ENCODE results near the gene AFDN.

The AFDN gene

GRCh38 chr6:167881327-167881726 is 54.6 kb downstream of the AFDN start:
- no peak for DNase-seq

DNA sequence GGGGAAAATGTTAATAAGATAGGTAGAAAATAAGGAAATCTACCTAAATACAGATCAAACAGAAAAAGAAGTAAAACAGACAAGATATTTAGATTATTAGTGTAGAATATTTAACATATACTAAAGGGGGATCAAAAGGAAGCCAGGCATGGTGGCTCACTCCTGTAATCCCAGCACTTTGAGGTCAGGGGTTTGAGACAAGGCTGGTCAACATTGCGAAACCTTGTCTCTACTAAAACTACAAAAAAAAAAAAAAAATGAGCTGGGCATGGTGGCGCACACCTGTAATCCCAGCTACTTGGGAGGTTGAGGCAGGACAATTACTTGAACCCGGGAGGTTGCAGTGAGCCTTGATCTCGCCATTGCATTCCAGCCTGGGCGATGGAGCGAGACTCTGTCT is 55.5 kb downstream of the AFDN start:
- DNase-seq, result no peak

DNA sequence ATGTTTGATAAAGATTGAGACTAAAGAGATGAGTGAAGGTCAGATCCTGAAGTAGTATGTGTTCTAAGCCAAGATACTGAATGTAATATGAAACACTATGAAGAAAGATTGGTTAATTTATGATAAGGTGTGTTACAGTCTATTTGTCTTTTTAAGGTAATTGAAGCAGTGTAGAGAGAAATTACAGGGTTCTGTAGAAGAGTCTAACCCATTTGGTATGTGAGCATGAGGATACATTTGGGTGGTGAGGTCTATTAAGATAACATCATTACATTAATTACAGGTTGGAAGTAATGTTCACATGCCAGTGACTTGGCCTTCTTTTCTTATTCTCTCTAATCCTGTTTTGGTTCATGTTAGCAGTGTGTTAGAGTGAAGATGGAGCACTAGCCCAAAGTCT is 61.4 kb downstream of the AFDN start:
- no peak for DNase-seq

DNA sequence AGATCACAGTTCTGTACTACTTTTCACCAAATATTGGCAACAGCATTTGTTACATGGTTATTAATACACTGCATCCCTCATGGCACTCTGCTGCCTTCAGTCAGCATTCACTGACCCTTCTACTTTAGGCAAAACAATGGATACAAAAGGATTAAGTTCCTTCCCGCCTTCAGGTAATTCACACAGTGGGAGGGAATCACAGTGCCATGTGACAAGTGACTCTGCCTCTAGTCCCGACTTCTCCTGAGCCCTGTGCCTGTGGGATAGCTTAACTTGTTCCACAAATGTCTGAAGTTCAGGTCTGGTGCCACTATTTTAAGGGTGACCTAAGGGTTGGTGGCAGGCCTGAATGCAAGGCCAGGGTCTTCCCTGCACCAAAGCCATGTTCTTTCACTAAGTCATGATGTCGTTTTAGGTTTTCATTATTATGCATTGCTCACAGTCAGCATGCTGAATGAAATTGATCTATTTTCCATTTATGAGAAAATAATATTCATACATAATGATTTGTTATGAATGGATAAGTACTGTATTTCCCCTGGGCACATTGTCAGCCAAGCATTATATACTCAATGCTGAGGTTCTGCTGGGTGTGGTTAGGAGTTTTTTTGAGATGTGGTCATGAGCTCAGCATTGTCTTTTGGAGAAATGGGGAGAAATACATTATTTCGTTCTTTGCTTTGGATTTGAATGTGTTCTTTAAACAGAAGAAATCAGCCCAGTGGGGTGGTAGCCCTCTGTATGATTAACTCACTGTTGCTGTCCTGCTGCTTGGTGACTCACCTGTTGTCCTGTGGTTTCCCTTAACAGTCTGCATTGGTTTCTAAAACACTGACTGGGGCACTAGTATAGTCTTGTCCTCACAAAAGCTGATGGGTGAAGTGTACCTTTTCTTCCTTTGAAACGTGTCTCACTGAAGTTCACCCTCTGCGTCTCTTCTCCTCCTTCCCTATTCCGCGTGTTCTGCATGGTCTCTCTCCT is 66.4 kb downstream of the AFDN start:
- no peak for DNase-seq

DNA sequence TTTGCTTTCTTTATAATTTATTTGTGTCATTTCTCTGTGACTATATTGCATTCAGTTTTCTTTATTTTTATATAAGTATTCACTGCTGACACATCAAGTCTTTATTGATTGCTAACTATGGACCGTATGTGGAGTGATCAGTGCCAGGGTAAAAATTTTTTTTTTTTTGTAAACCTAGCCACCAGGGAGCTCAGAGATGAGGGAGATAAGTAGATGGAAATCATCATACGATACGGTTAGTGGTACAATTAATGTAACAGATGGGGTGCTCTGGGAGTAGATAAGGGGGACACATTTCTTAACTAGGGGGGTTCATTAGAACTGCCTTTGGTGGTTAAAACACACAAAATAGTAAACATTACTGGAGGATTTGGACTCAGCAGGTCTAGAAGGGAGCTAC is 68.3 kb downstream of the AFDN start:
- DNase-seq, result no peak

DNA sequence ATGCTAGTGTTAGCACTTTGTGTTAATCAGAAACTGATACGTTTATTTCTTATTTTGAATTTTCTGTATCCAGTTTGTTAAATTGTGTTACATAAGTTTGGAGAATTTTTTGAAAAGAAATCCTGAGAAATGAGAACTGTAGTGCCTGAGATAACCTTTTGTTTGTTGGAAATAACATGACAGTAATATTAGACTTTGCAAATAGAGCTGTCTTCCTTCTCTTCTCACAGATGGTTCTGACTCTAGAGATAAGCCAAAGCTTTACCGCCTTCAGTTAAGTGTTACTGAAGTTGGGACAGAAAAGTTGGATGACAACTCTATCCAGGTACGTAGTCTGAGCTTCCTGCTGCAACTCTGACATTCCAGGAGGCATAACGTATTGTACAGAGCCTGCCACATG is 69.9 kb downstream of the AFDN start:
- DNase-seq, result no peak

GRCh38 chr6:167898673-167899311 is 72.1 kb downstream of the AFDN start:
- no peak for DNase-seq

DNA sequence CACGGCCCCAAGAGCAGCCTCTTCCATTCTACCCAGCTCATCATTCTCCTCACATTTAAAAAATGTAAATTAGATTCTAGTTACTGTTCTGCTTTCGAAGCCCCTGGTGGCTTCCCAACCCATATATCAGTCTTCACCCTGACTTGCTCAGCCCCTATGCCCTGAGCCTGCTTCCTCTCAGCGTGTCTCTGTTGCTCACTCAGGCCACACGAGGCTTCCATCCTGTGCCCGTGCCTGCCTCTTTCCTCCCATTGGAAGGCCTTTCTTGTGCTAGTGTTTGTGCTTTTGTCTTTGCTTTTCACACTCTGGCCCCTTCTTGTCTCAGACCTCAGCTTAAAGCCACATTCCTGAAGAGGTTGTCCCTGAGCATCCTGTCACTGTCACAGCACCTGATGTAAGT is 78.1 kb downstream of the AFDN start:
- DNase-seq, result no peak

DNA sequence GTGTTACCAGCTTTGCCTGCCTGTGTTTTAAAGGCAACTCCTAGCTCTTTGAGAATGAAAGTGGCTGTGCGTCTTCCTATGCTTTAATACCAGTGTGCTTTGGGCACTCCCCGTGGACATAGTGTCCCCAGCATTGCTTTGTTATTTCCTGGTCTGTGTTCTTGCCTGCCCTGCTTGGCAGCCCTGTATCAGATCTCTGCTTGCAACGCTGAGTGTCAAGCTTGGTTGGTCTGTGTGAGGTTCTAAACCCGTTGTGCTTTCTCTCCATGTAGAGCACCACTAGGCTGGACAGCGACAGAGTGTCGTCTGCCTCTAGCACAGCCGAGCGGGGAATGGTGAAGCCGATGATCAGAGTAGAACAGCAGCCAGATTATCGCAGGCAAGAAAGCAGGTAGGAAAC is 80.2 kb downstream of the AFDN start:
- no peak for DNase-seq

DNA sequence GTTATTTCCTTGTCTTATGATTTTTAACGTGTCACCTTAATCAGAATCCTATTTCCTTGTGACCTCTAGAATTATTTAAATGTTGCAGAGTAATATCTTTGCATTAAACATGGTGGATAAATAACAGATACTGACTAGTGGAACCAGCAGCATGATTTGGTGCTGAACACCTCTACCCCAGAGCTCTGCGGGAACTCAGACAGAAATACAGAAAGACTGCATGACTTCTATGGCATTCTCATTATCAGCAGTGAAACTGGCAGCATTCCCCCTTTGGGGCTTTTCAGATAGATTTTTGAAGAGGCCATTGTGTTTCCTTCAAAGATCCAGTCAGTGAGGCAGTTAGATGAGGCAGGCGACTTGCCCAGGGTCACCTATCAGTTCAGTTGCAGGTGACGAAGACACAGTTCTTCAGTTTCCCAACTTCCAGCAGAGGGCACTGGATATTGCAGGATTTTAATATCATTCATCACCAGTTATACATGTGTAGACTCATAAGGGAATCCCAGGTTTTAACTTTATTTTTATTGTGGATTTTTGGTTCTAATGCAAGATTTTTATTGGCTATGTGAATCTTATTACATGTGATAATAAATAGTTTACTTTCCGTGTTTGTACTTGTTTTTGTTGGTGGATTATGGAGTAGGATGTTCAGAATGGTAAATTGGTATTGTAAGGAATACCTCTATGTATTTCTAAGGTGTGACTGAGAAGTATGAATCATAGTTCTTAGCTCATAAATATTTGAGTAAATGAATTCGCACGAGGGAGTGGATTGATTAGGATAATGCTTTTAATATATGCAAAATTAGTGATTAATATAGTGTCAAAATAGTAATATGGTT is 81.3 kb downstream of the AFDN start:
- DNase-seq, result no peak

DNA sequence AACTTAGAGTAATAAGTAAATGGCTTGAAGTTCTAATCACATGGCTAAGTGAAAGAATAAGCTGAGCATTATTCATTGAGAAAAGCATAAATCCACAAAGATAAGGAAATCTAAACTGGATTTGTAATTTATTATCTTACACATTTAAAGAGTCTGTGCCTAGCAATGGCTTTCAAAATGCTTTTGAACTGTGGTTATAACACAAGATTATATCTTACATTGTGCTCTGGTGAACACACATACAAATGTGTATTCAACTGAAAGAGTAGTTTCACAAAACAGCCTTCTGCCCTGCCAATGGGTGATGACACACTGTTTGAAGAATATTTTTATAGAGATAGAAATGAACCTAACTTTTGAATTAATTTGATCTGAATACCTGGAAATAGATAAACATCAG is 83.3 kb downstream of the AFDN start:
- DNase-seq, result no peak

DNA sequence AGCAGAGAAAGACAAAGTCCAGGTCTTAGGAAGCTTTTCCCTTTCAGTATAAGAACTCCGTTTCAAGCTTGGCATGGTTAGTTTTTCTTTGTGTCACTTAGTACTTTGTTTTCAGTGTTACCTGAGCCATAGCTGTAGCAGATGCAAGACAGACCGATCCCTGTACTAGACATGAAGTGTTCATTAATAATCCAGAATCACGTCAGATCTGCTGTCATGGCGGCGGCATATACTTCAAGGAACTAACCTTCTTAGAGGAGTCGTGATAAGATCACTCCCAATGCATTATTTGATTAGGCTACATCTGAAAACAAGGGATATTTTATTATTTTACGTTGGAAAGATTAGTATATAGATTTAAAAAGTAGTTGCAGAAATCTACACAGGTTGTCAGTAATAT is 83.9 kb downstream of the AFDN start:
- DNase-seq, result no peak

DNA sequence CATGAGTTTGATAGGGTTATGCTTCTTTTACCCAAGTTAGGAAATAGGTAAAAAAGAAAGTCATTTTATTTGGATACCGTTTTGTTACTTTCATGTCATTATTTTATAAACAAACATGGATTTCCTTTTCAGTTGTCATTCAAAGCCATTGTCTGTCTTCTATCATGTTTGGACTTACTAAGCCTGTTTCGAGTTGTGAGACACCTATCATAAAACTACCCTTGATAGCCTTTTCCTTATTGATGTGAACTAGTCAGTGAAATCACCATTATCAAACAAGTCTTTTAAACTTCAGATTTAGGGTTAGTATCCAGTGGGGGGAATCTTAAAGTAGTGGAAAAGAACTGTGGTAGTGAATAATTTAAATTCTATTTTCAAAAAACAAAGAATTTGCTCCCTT is 85.8 kb downstream of the AFDN start:
- no peak for DNase-seq

DNA sequence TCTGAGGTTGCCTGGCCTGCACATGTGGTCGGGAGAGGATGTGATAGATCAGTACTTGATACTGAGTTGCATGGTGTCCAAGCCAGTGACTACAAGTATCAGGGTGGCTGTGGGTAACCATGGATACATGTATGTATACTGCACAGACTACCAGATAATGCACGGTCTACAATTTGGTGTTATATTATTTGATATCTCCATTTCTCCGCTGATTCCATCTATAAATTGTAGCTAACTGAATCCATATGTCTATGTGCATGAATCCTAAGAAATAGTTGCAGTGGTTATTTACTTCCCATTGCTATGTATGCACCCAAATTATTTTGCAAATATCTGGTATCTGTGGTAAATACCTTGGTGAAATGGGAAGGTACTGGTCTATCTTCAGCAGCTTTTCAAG is 87.0 kb downstream of the AFDN start:
- DNase-seq, result no peak

DNA sequence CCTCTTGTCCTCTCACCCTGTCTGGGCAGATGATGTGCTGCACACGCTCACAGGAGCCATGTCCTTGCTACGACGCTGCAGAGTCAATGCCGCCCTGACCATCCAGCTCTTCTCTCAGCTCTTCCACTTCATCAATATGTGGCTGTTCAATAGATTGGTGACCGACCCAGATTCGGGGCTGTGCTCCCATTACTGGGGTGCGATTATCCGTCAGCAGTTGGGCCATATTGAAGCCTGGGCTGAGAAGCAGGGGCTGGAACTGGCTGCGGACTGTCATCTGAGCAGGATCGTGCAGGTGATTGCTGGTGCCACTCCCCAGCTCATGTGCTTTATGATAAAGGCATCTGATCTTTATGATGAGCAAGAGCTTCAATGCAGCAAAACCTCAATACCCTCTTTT is 88.4 kb downstream of the AFDN start:
- no peak for DNase-seq

DNA sequence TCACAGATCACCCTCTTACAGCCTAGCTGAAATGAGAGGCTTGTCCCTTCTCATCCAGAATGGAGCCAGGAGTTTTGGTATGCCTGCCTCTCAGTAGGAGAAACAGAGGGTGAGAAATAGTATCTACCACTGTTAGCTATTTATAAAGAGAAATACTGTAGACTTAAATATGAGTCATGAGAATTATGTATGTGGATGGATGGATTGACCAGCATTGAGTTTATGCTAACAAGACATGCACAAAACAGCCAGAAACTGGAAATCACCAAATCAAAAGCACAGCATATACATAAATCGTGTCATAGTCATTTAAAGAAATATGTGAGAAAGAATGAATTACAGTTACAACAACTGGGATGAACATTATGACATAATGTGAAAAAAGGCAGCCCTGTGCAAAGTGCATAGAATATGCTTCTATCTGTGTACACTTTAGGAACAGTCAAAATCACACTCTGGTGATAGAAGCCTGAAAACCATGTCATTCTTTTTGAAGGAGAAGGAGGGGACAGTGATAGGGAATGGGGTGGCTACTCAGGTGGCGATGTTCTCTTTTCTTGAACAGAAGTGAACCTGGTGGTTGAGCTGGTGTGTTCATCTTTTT is 90.9 kb downstream of the AFDN start:
- DNase-seq, result no peak

GRCh38 chr6:167918548-167919278 is 92.0 kb downstream of the AFDN start:
- DNase-seq, result no peak

DNA sequence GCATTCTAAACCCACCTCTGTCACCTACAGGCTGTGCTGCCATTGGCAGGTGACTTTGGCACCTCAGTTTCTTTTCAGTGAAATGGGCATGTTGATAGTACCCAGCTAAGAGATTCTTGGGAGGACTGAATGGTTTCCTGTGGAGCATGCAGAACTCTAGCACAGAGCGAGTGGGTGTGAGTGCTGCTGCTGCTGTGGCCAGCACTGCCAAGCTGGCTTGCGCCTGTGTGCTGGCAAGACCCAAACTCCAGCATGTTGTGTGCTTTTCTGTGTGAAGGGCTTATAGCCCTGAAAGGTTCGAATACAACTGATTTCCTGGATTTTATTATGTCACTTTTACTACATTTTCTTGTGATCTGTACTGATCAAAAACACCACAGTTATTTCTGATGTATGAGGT is 92.6 kb downstream of the AFDN start:
- DNase-seq, result no peak

- no peak for DNase-seq
Observed at GRCh38 chr6:167920165-167920564, 93.5 kb downstream of the AFDN start.

DNA sequence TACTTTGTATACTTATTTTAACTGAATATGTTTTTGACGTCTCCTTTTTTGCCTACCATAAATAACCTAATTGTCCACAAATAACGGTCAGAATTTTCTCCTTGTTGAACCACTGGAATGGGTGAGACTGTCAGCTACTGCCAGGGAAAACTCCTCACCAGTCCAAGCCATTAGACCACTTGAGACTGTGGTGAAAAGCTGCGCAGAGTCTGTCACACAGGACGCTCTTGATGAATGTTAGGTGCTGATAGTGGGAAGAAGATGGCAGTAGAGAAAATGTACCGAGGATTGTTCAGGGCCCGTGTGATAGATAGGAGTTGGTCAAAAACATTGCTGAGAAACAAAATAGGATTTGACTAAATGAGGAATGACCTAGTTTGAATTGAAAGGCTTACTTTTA is 95.1 kb downstream of the AFDN start:
- DNase-seq, result no peak

- no peak for DNase-seq
Observed at GRCh38 chr6:167925026-167925425, 98.3 kb downstream of the AFDN start.

GRCh38 chr6:167927246-167927645 is 100.5 kb downstream of the AFDN start:
- no peak for DNase-seq

Data from T-helper 9 cell (primary cell).